CD8-positive, alpha-beta memory T cell (primary cell): ENCODE data around the gene AMMECR1. TPM values are rescaled to one million over a fixed set of nuclear protein-coding genes. Genes with fewer than 3 reads are reported as not detected.
A peak's percentile ranks its signal among the peaks of the same experiment; 100 is the strongest.
"Not testable (repeated sequence)": the region's sequence is repeated elsewhere in the genome, so short reads cannot be mapped to it uniquely, and the experiment has no call there.

ENCODE experiments used
- CTCF ChIA-PET: fragments of 350-600 bp; sonication (Branson Sonifier 250); formaldehyde crosslinking; loops from one replicate; lab custom pipeline; 2021; ENCODE audit warnings: antibody characterized with exemption; lab: Charles Lee
- POLR2A ChIA-PET: fragments of 350-600 bp; sonication (Branson Sonifier 250); formaldehyde crosslinking; loops from one replicate; lab custom pipeline; 2021; ENCODE audit warnings: antibody characterized with exemption; lab: Charles Lee
- DNase-seq, 5 donors: peaks; one replicate each; pipeline versions ENCODE4 v3.0.0 to v3.0.0-alpha.2; 2020 to 2022; ENCODE audit warnings: mixed read lengths in 1 of 5
- H3K27ac ChIP-seq: one replicate; pipeline ENCODE4 v1.7.0; 2013; ENCODE audit warnings: low read depth, mild to moderate bottlenecking, low read length, moderate library complexity
- H3K27me3 ChIP-seq: 2 replicates; pipeline ENCODE4 v1.7.0; 2013; ENCODE audit warnings: low read length, mild to moderate bottlenecking; ENCODE audit not compliant: insufficient read depth, poor library complexity, severe bottlenecking
- H3K36me3 ChIP-seq: 2 replicates; pipeline ENCODE4 v1.7.0; 2013; ENCODE audit warnings: mild to moderate bottlenecking, low read length, moderate library complexity; ENCODE audit not compliant: insufficient read depth
- H3K4me1 ChIP-seq: 2 replicates; pipeline ENCODE4 v1.7.0; 2013; ENCODE audit warnings: mild to moderate bottlenecking, low read length, moderate library complexity; ENCODE audit not compliant: insufficient read depth
- H3K4me3 ChIP-seq: 2 replicates; pipeline ENCODE4 v1.7.0; 2013; ENCODE audit warnings: mild to moderate bottlenecking, low read length
- H3K9me3 ChIP-seq: 2 replicates; pipeline ENCODE4 v1.7.0; 2013; ENCODE audit warnings: mild to moderate bottlenecking, low read length
- H3K27ac Mint-ChIP-seq, 8 donors: one replicate each; pipeline ENCODE4 v1.8.0; 2020 to 2021; ENCODE audit warnings: mixed read lengths in 8 of 8, mild to moderate bottlenecking in 6 of 8, inconsistent platforms in 3 of 8, moderate library complexity in 3 of 8
- H3K27me3 Mint-ChIP-seq, 2 donors: one replicate each; pipeline ENCODE4 v1.8.0; 2020 to 2021; ENCODE audit warnings: mixed read lengths in 2 of 2, mild to moderate bottlenecking in 1 of 2, moderate library complexity in 1 of 2
- H3K36me3 Mint-ChIP-seq, 3 donors: one replicate each; pipeline ENCODE4 v1.8.0; 2020 to 2021; ENCODE audit warnings: mixed read lengths in 3 of 3, inconsistent platforms in 1 of 3, mild to moderate bottlenecking in 1 of 3
- H3K4me1 Mint-ChIP-seq, 3 donors: one replicate each; pipeline ENCODE4 v1.8.0; 2020 to 2021; ENCODE audit warnings: mixed read lengths in 3 of 3, inconsistent platforms in 1 of 3, mild to moderate bottlenecking in 1 of 3
- H3K4me3 Mint-ChIP-seq, 7 donors: one replicate each; pipeline ENCODE4 v1.8.0; 2020 to 2021; ENCODE audit warnings: mixed read lengths in 7 of 7, mild to moderate bottlenecking in 6 of 7, moderate library complexity in 4 of 7, inconsistent platforms in 2 of 7
- H3K9me3 Mint-ChIP-seq, 5 donors: one replicate each; pipeline ENCODE4 v1.8.0; 2020 to 2022; ENCODE audit warnings: mixed read lengths in 5 of 5, mild to moderate bottlenecking in 3 of 5, moderate library complexity in 2 of 5, inconsistent platforms in 1 of 5
- polyA plus RNA-seq: library from polyadenylated mRNA; unstranded; fragments of 300-500 nt; fragmentation: Illumina TruSeq; gene quantifications from one replicate; pipeline ENCODE4 v1.2.3, GENCODE V29; 2021
- total RNA-seq, 2 experiments: library from RNA; stranded (reverse); gene quantifications; one replicate each; pipeline ENCODE4 v1.2.3, GENCODE V29; 2021

Gene AMMECR1
- total and polyA plus RNA-seq, 3 experiments from 2014 or later, result 8.0 to 16.6 (median 16.3) TPM

GRCh38 chrX:110154328-110154727 lies 163.6 kb downstream of the AMMECR1 start:
- H3K4me3 ChIP-seq, H3K27ac Mint-ChIP-seq, H3K4me1 ChIP-seq, H3K4me1 Mint-ChIP-seq, H3K36me3 ChIP-seq, H3K4me3 Mint-ChIP-seq, POLR2A ChIA-PET, DNase-seq, H3K9me3 ChIP-seq, H3K9me3 Mint-ChIP-seq, H3K27ac ChIP-seq, H3K27me3 ChIP-seq, H3K27me3 Mint-ChIP-seq: not testable (repeated sequence)
- peaks cover 0 to 20% (median 2%) of the 10 kb centered on the region in 3 donors for H3K36me3 Mint-ChIP-seq
- CTCF ChIA-PET, result interaction anchor here (13.0 kb wide), 1 partner anchor 256 kb away, joined by 211 read pairs; no protein-coding TSS in a partner anchor

GRCh38 chrX:110153896-110154295 lies 164.0 kb downstream of the AMMECR1 start:
- ChIA-PET POLR2A (no interaction called here), CTCF (interaction anchor here (13.0 kb wide), 1 partner anchor 256 kb away, joined by 211 read pairs; no protein-coding TSS in a partner anchor)
- H3K27ac ChIP-seq, result no peak overlapping the region
- no peak for DNase-seq
- H3K9me3 ChIP-seq, result no peaks in the 10 kb centered on the region
- Mint-ChIP-seq H3K4me3 (no peak overlapping the region), H3K27me3 (peaks cover 0 to 2% of the 10 kb centered on the region in 2 donors), H3K9me3 (peaks cover 0 to under 1% (median 0%) of the 10 kb centered on the region in 5 donors), H3K4me1 (peaks cover 0 to under 1% (median under 1%) of the 10 kb centered on the region in 3 donors), H3K27ac (no peak overlapping the region), H3K36me3 (peaks cover 0 to 22% (median 2%) of the 10 kb centered on the region in 3 donors)
- H3K36me3 ChIP-seq, result no peaks in the 10 kb centered on the region
- no peaks in the 10 kb centered on the region for H3K27me3 ChIP-seq
- no peaks in the 10 kb centered on the region for H3K4me1 ChIP-seq
- no peak overlapping the region for H3K4me3 ChIP-seq

GRCh38 chrX:110153244-110153643 lies 164.6 kb downstream of the AMMECR1 start:
- Histone ChIP-seq H3K27me3 (no peaks in the 10 kb centered on the region), H3K36me3 (no peaks in the 10 kb centered on the region), H3K4me1 (no peaks in the 10 kb centered on the region), H3K27ac (no peak overlapping the region), H3K4me3 (no peak overlapping the region), H3K9me3 (no peaks in the 10 kb centered on the region)
- Mint-ChIP-seq H3K4me1 (no peaks in the 10 kb centered on the region), H3K27ac (peak overlapping the region in 1 of 8 donors; percentile 24), H3K4me3 (no peak overlapping the region), H3K27me3 (peaks cover 0 to 2% of the 10 kb centered on the region in 2 donors), H3K36me3 (peaks cover 0 to 24% (median 2%) of the 10 kb centered on the region in 3 donors), H3K9me3 (no peaks in the 10 kb centered on the region)
- ChIA-PET CTCF (interaction anchor here (13.0 kb wide), 1 partner anchor 257 kb away, joined by 211 read pairs; no protein-coding TSS in a partner anchor), POLR2A (no interaction called here)
- no peak for DNase-seq

GRCh38 chrX:110146521-110146920 lies 171.4 kb downstream of the AMMECR1 start:
- H3K27me3 ChIP-seq, result no peaks in the 10 kb centered on the region
- Mint-ChIP-seq H3K27me3 (peaks cover 0 to 4% of the 10 kb centered on the region in 2 donors), H3K4me3 (no peak overlapping the region), H3K36me3 (peaks cover 0 to 21% (median 2%) of the 10 kb centered on the region in 3 donors), H3K27ac (peak overlapping the region in 1 of 8 donors; percentile 60), H3K4me1 (peaks cover 5 to 11% (median 11%) of the 10 kb centered on the region in 3 donors), H3K9me3 (no peaks in the 10 kb centered on the region)
- H3K36me3 ChIP-seq, result no peaks in the 10 kb centered on the region
- no peaks in the 10 kb centered on the region for H3K9me3 ChIP-seq
- ChIA-PET CTCF (interaction anchor here (0.7 to 2.8 kb wide), 21 partner anchors 9 to 290 kb away, joined by 3 to 22 read pairs (median 4); no protein-coding TSS in a partner anchor), POLR2A (no interaction called here)
- no peak overlapping the region for H3K27ac ChIP-seq
- H3K4me1 ChIP-seq, result peaks cover 6% of the 10 kb centered on the region
- DNase-seq, result peak in 2 of 5 donors; percentile 14 to 17
- H3K4me3 ChIP-seq, result no peak overlapping the region

- peaks cover 6% of the 10 kb centered on the region for H3K4me1 ChIP-seq
- POLR2A ChIA-PET, result no interaction called here
- no peak overlapping the region for H3K4me3 Mint-ChIP-seq
Observed at GRCh38 chrX:110145854-110146253, 172.0 kb downstream of the AMMECR1 start.

GRCh38 chrX:110145311-110145710 lies 172.6 kb downstream of the AMMECR1 start:
- Mint-ChIP-seq H3K27me3 (peaks cover 0 to 4% of the 10 kb centered on the region in 2 donors), H3K4me3 (no peak overlapping the region), H3K9me3 (no peaks in the 10 kb centered on the region), H3K27ac (peak overlapping the region in 2 of 8 donors; percentile 25 to 62), H3K36me3 (peaks cover 0 to 21% (median 2%) of the 10 kb centered on the region in 3 donors), H3K4me1 (peaks cover 5 to 11% (median 11%) of the 10 kb centered on the region in 3 donors)
- Histone ChIP-seq H3K27me3 (no peaks in the 10 kb centered on the region), H3K9me3 (no peaks in the 10 kb centered on the region), H3K27ac (no peak overlapping the region), H3K4me3 (no peak overlapping the region), H3K36me3 (no peaks in the 10 kb centered on the region), H3K4me1 (peaks cover 6% of the 10 kb centered on the region)
- ChIA-PET CTCF (interaction anchor here (1.7 to 1.9 kb wide), 2 partner anchors 13 to 270 kb away, joined by 6 to 10 read pairs; no protein-coding TSS in a partner anchor), POLR2A (no interaction called here)
- DNase-seq, result no peak

More at GRCh38 chrX:110145854-110146253, 172.0 kb downstream of the AMMECR1 start:
- H3K36me3 ChIP-seq, result no peaks in the 10 kb centered on the region
- Mint-ChIP-seq H3K27me3 (peaks cover 0 to 4% of the 10 kb centered on the region in 2 donors), H3K4me1 (peaks cover 5 to 11% (median 11%) of the 10 kb centered on the region in 3 donors), H3K36me3 (peaks cover 0 to 21% (median 2%) of the 10 kb centered on the region in 3 donors), H3K9me3 (no peaks in the 10 kb centered on the region), H3K27ac (peak overlapping the region in 1 of 8 donors; percentile 25)
- H3K9me3 ChIP-seq, result no peaks in the 10 kb centered on the region
- H3K4me3 ChIP-seq, result no peak overlapping the region
- CTCF ChIA-PET, result interaction anchor here (0.7 to 2.8 kb wide), 19 partner anchors 9 to 289 kb away, joined by 3 to 22 read pairs (median 4); no protein-coding TSS in a partner anchor
- no peak overlapping the region for H3K27ac ChIP-seq
- no peak for DNase-seq
- no peaks in the 10 kb centered on the region for H3K27me3 ChIP-seq

Other genes with a start within 250 kb of the AMMECR1 start
- not detected for gene RTL9, start 40.8 kb upstream of the AMMECR1 start, total RNA-seq
- not detected for gene RTL9, start 40.8 kb upstream of the AMMECR1 start, polyA plus RNA-seq